H1 (cell line): Measurements from ENCODE around the gene CCDC78. TPM values are rescaled to one million over a fixed set of nuclear protein-coding genes. Genes with fewer than 3 reads are reported as not detected.

ENCODE experiments used
- CTCF ChIA-PET: fragments of 300-600 bp; sonication (Branson Sonifier 250); formaldehyde crosslinking; loops from one replicate; lab custom pipeline; 2021; ENCODE audit not compliant: partially characterized antibody; lab: Charles Lee
- POLR2A ChIA-PET: fragments of 300-600 bp; sonication (Branson Sonifier 250); formaldehyde crosslinking; loops from one replicate; lab custom pipeline; 2021; ENCODE audit warnings: inconsistent platforms; ENCODE audit not compliant: partially characterized antibody; lab: Charles Lee
- DNase-seq, 2 experiments: peaks; one replicate each; pipeline versions ENCODE4 v3.0.0 to v3.0.0-alpha.2; 2010 to 2022; ENCODE audit warnings: low spot score in 2 of 2, low read depth in 1 of 2, mixed read lengths in 1 of 2
- FAIRE-seq: peaks from 2 replicates; lab custom pipeline; 2011; peaks lifted over from hg19 to GRCh38; lab: Jason Lieb, UNC
- H2AFZ ChIP-seq: 2 replicates; pipeline ENCODE4 v1.8.1; 2012; ENCODE audit warnings: low read length, inconsistent platforms
- H2AK5ac ChIP-seq: 2 replicates; pipeline ENCODE4 v1.6.1; 2013; ENCODE audit warnings: low read depth, low read length
- H2BK120ac ChIP-seq: replicated peaks from 2 replicates; pipeline ENCODE3; 2013; ENCODE audit warnings: low read depth, low read length, inconsistent platforms
- H2BK12ac ChIP-seq: 2 replicates; pipeline ENCODE4 v1.6.1; 2013; ENCODE audit warnings: low read depth, low read length
- H2BK15ac ChIP-seq: 2 replicates; pipeline ENCODE4 v1.6.1; 2013; ENCODE audit warnings: low read length
- H2BK20ac ChIP-seq: 2 replicates; pipeline ENCODE4 v1.6.1; 2013; ENCODE audit warnings: low read length
- H2BK5ac ChIP-seq: 2 replicates; pipeline ENCODE4 v1.6.1; 2013; ENCODE audit warnings: low read depth, low read length
- H3K14ac ChIP-seq: 2 replicates; pipeline ENCODE4 v1.6.1; 2013; ENCODE audit warnings: inconsistent platforms; ENCODE audit not compliant: insufficient read length
- H3K18ac ChIP-seq: 2 replicates; pipeline ENCODE4 v1.6.1; 2013; ENCODE audit warnings: low read length; ENCODE audit errors: extremely low read depth
- H3K23ac ChIP-seq: 2 replicates; pipeline ENCODE4 v1.6.1; 2013; ENCODE audit warnings: inconsistent platforms; ENCODE audit not compliant: insufficient read length
- H3K23me2 ChIP-seq: 2 replicates; pipeline ENCODE4 v1.6.1; 2013; ENCODE audit warnings: low read depth, low read length
- H3K27ac ChIP-seq: 2 replicates; pipeline ENCODE4 v1.6.1; 2011; ENCODE audit warnings: low read depth, low read length, inconsistent platforms
- H3K27me3 ChIP-seq, 4 experiments: replicated peaks in 1 of 4; 1 replicate in 1 of 4; 2 replicates in 3 of 4; pipeline versions ENCODE4 v1.6.1 to v1.8.1; 2011 to 2013; ENCODE audit warnings: low read length in 3 of 4, mild to moderate bottlenecking in 3 of 4, inconsistent platforms in 2 of 4, mixed read lengths in 2 of 4, moderate library complexity in 1 of 4; ENCODE audit not compliant: control insufficient read depth in 3 of 4, insufficient read depth in 3 of 4; ENCODE audit errors: extremely low read depth in 1 of 4
- H3K36me3 ChIP-seq, 4 experiments: 2 replicates each; pipeline versions ENCODE4 v1.6.1 to v1.8.1; 2011 to 2013; ENCODE audit warnings: mild to moderate bottlenecking in 4 of 4, low read length in 3 of 4, moderate library complexity in 2 of 4, control low read depth in 1 of 4, inconsistent platforms in 1 of 4; ENCODE audit not compliant: insufficient read depth in 4 of 4, control insufficient read depth in 2 of 4
- H3K4ac ChIP-seq: replicated peaks from 2 replicates; pipeline ENCODE3; 2013; ENCODE audit warnings: low read length, low read depth, mixed read lengths, inconsistent platforms; ENCODE audit not compliant: insufficient read length
- H3K4me1 ChIP-seq, 4 experiments: replicated peaks in 1 of 4; 1 replicate in 1 of 4; 2 replicates in 3 of 4; pipeline versions ENCODE4 v1.6.1 to v1.8.1; 2011 to 2013; ENCODE audit warnings: low read length in 3 of 4, inconsistent platforms in 2 of 4, mixed read lengths in 1 of 4; ENCODE audit not compliant: insufficient read depth in 4 of 4, control insufficient read depth in 3 of 4
- H3K4me2 ChIP-seq, 2 experiments: 2 replicates each; pipeline versions ENCODE4 v1.6.1 to v1.8.1; 2011 to 2013; ENCODE audit warnings: low read depth in 2 of 2, low read length in 2 of 2, control low read depth in 1 of 2, inconsistent platforms in 1 of 2, mild to moderate bottlenecking in 1 of 2; ENCODE audit not compliant: insufficient read depth in 1 of 2
- H3K4me3 ChIP-seq, 4 experiments: fragments of 200-600, 300-600 bp in 1 of 4; sonication (generic), shearing (Covaris generic), sonication (Bioruptor Twin) in 1 of 4; 2 replicates each; pipeline versions ENCODE4 v1.5.1 to v1.8.1; 2011 to 2016; ENCODE audit warnings: low read length in 4 of 4, low read depth in 3 of 4, control low read depth in 2 of 4, inconsistent platforms in 2 of 4, mild to moderate bottlenecking in 2 of 4, mixed read lengths in 1 of 4, moderate library complexity in 1 of 4; ENCODE audit not compliant: insufficient read depth in 2 of 4; ENCODE audit errors: extremely low read depth in 1 of 4
- H3K56ac ChIP-seq: replicated peaks from 2 replicates; pipeline ENCODE3; 2013; ENCODE audit warnings: low read depth, mild to moderate bottlenecking, mixed read lengths, low read length, inconsistent platforms; ENCODE audit not compliant: insufficient read length
- H3K79me1 ChIP-seq: 2 replicates; pipeline ENCODE4 v1.6.1; 2013; ENCODE audit warnings: low read depth, low read length, control low read depth
- H3K79me2 ChIP-seq, 2 experiments: 2 replicates each; pipeline versions ENCODE4 v1.6.1 to v1.8.1; 2012 to 2013; ENCODE audit warnings: low read length in 2 of 2, mild to moderate bottlenecking in 2 of 2, inconsistent platforms in 1 of 2; ENCODE audit not compliant: insufficient read depth in 2 of 2, control insufficient read depth in 1 of 2
- H3K9ac ChIP-seq, 4 experiments: replicated peaks in 1 of 4; 1 replicate in 1 of 4; 2 replicates in 3 of 4; pipeline versions ENCODE4 v1.6.1 to v1.8.1; 2011 to 2013; ENCODE audit warnings: low read depth in 3 of 4, low read length in 3 of 4, control low read depth in 2 of 4, mild to moderate bottlenecking in 2 of 4, moderate library complexity in 2 of 4, inconsistent platforms in 1 of 4; ENCODE audit errors: extremely low read depth in 1 of 4
- H3K9me3 ChIP-seq, 2 experiments: 2 replicates each; pipeline versions ENCODE4 v1.6.1 to v1.8.1; 2012 to 2013; ENCODE audit warnings: mild to moderate bottlenecking in 2 of 2, moderate library complexity in 2 of 2, control low read depth in 1 of 2, inconsistent platforms in 1 of 2, low read depth in 1 of 2, low read length in 1 of 2, mixed read lengths in 1 of 2; ENCODE audit not compliant: insufficient read depth in 2 of 2
- H4K20me1 ChIP-seq, 2 experiments: replicated peaks in 1 of 2; 2 replicates each; pipeline versions ENCODE3 to v1.8.1; 2011 to 2013; ENCODE audit warnings: inconsistent platforms in 2 of 2, low read length in 2 of 2, mild to moderate bottlenecking in 1 of 2; ENCODE audit not compliant: insufficient read depth in 2 of 2, control insufficient read depth in 1 of 2
- H4K5ac ChIP-seq: 2 replicates; pipeline ENCODE4 v1.6.1; 2013; ENCODE audit warnings: low read length, low read depth, mixed read lengths, inconsistent platforms; ENCODE audit not compliant: insufficient read length
- H4K8ac ChIP-seq: 2 replicates; pipeline ENCODE4 v1.8.0; 2013; ENCODE audit warnings: mild to moderate bottlenecking, moderate library complexity, low read length, inconsistent platforms; ENCODE audit not compliant: insufficient read depth; ENCODE audit errors: extremely low read depth
- H4K91ac ChIP-seq: replicated peaks from 2 replicates; pipeline ENCODE3; 2013; ENCODE audit warnings: low read length, mixed read lengths, inconsistent platforms; ENCODE audit not compliant: insufficient read length
- BCL11A ChIP-seq, 2 experiments: IDR thresholded peaks; one replicate each; pipeline ENCODE4 v1.6.1; 2011; ENCODE audit warnings: low read depth in 2 of 2, low read length in 2 of 2, mild to moderate bottlenecking in 2 of 2
- BRCA1 ChIP-seq: IDR thresholded peaks from 2 replicates; pipeline ENCODE4 v1.6.1; 2012; ENCODE audit warnings: low read depth, low read length, improper control_type of control experiment
- CEBPB ChIP-seq: IDR thresholded peaks from 2 replicates; pipeline ENCODE4 v1.6.1; 2012; ENCODE audit warnings: low read depth, low read length
- CREB1 ChIP-seq: IDR thresholded peaks from 2 replicates; pipeline ENCODE4 v1.6.1; 2012; ENCODE audit warnings: inconsistent platforms
- CTBP2 ChIP-seq: IDR thresholded peaks from 2 replicates; pipeline ENCODE4 v1.7.0; 2011; ENCODE audit warnings: borderline replicate concordance, mild to moderate bottlenecking, moderate library complexity, mixed read lengths, low read length; ENCODE audit not compliant: insufficient read depth, insufficient read length
- FOSL1 ChIP-seq: IDR thresholded peaks from 2 replicates; pipeline ENCODE4 v1.6.1; 2011; ENCODE audit warnings: mild to moderate bottlenecking, low read depth, low read length, moderate library complexity; ENCODE audit not compliant: insufficient read depth
- KDM1A ChIP-seq: fragments of 200-600, 300-600 bp; sonication (generic); IDR thresholded peaks from 2 replicates; pipeline ENCODE4 v1.7.1; 2016; ENCODE audit warnings: mild to moderate bottlenecking, low read length, borderline replicate concordance
- POU5F1 ChIP-seq: IDR thresholded peaks from 2 replicates; pipeline ENCODE4 v1.6.1; 2011; ENCODE audit warnings: low read depth, mild to moderate bottlenecking, low read length, moderate library complexity
- RBBP5 ChIP-seq: IDR thresholded peaks from 2 replicates; pipeline ENCODE4 v1.7.1; 2012; ENCODE audit warnings: low read depth, mild to moderate bottlenecking, inconsistent platforms, low read length, moderate library complexity, borderline replicate concordance
- SP4 ChIP-seq: IDR thresholded peaks from 2 replicates; pipeline ENCODE4 v1.6.1; 2012; ENCODE audit warnings: low read length, inconsistent platforms
- YY1 ChIP-seq: IDR thresholded peaks from 2 replicates; pipeline ENCODE4 v1.6.1; 2011; ENCODE audit warnings: low read depth, mild to moderate bottlenecking, low read length
- WGBS, 2 experiments: shearing (Covaris generic) in 1 of 2; methylation state at CpG; one replicate each; pipeline versions ENCODE4 v1.1.6 to v1.1.7; 2013 to 2015; ENCODE audit warnings: low lambda C conversion rate in 2 of 2, mixed read lengths in 2 of 2, inconsistent platforms in 1 of 2, low coverage in 1 of 2, missing lambda C conversion rate in 1 of 2; ENCODE audit not compliant: insufficient replicate concordance in 2 of 2, insufficient coverage in 1 of 2, insufficient read length in 1 of 2; ENCODE audit errors: extremely low coverage in 1 of 2, missing lambda C conversion rate in 1 of 2; 5-methylcytosine and 5-hydroxymethylcytosine counted together
- polyA plus RNA-seq, 7 experiments: library from polyadenylated mRNA; depleted of rRNA in 3 of 7; stranded (reverse) in 5 of 7; unstranded in 2 of 7; fragments of >200 nt in 5 of 7; fragments of 200-250 nt in 2 of 7; gene quantifications; 1 replicate in 5 of 7; 2 replicates in 1 of 7; 4 replicates in 1 of 7; pipeline versions ENCODE4 v1.2.1 to v1.2.3, GENCODE V29; 2011 to 2013; ENCODE audit warnings: missing spikeins in 2 of 7, mixed read lengths in 2 of 7
- total RNA-seq: library from RNA; stranded (reverse); fragmentation: NEBNext Ultra II Directional; extraction: Animal tissue kit (Norgen Biotek cat#: 25700); gene quantifications from 2 replicates; pipeline ENCODE4 v1.2.1, GENCODE V29; 2021

The CCDC78 gene
- total and polyA plus RNA-seq, 2 of the 8 experiments (the other 6 are each of a cell fraction or from before 2014, with no cell fraction given) = 7.1 to 8.5 TPM

- H3K79me1 ChIP-seq = peaks cover 6% of the 10 kb centered on the region; the same call in 1 of the 2 replicates
- no peak for FAIRE-seq
- H2BK15ac ChIP-seq = no peak within 1 kb of the TSS
- H4K20me1 ChIP-seq = peaks cover 4 to 26% of the 10 kb centered on the region in 2 experiments
- H3K14ac ChIP-seq = no peak within 1 kb of the TSS
- H3K27me3 ChIP-seq = peaks cover 0 to 2% (median 0%) of the 10 kb centered on the region in 4 experiments; a peak in 2 of 7 replicates
- H3K4ac ChIP-seq = no peak within 1 kb of the TSS
- H3K23ac ChIP-seq = no peak within 1 kb of the TSS
- ChIA-PET CTCF (interaction anchor here (0.9 to 1.8 kb wide), 4 partner anchors 11 to 32 kb away, joined by 3 to 5 read pairs (median 4); partner anchors contain the start of genes WDR24 and WDR90), POLR2A (interaction anchor here (0.6 to 13.3 kb wide), 17 partner anchors 10 to 297 kb away, joined by 3 to 214 read pairs (median 5); partner anchors contain the start of genes ANTKMT, CCDC78, HAGHL and PGAP6)
- H3K36me3 ChIP-seq = peaks cover 4 to 16% (median 13%) of the 10 kb centered on the region in 4 experiments; a peak in 7 of 8 replicates
- peaks cover 0 to 12% of the 10 kb centered on the region in 2 experiments; a peak in 1 of 4 replicates for H3K79me2 ChIP-seq
- H2AFZ ChIP-seq = no peak within 1 kb of the TSS
- no peak within 1 kb of the TSS for H2BK20ac ChIP-seq
- H3K9ac ChIP-seq = peak within 1 kb of the TSS; percentile 13 to 72 (median 64); a peak in 6 of 7 replicates
- peaks cover 17% of the 10 kb centered on the region for H3K23me2 ChIP-seq
- peak within 1 kb of the TSS; percentile 32 for H3K18ac ChIP-seq
- H2BK5ac ChIP-seq = peak within 1 kb of the TSS; percentile 49; the same call in 1 of the 2 replicates
- peak within 1 kb of the TSS; percentile 74 for H4K91ac ChIP-seq
- no peak within 1 kb of the TSS for H2BK120ac ChIP-seq
- H3K4me2 ChIP-seq = peak within 1 kb of the TSS; percentile 74 to 92
- H3K4me3 ChIP-seq = peak within 1 kb of the TSS; percentile 72 to 89 (median 80)
- peak within 1 kb of the TSS; percentile 62 for H4K5ac ChIP-seq
- peaks cover 0 to 34% (median 28%) of the 10 kb centered on the region in 4 experiments; a peak in 6 of 7 replicates for H3K4me1 ChIP-seq
- H3K9me3 ChIP-seq = no peaks in the 10 kb centered on the region
- H4K8ac ChIP-seq = peak within 1 kb of the TSS; percentile 82
- DNase-seq = peak; percentile 64 to 95
- peak within 1 kb of the TSS; percentile 59 for H3K56ac ChIP-seq
- H2AK5ac ChIP-seq = no peak within 1 kb of the TSS
- peak within 1 kb of the TSS; percentile 84; the same call in 1 of the 2 replicates for H2BK12ac ChIP-seq
- H3K27ac ChIP-seq = peak within 1 kb of the TSS; percentile 72
- WGBS, 2 experiments = 4% methylated on average over 25 of the region's 91 CpGs; no CpG with 5 or more reads in 1 of the 2 experiments
- TF ChIP-seq SP4 (no peak), POU5F1 (no peak), KDM1A (0 out of 2 replicates have a peak, but pooled peaks have one; percentile 10), FOSL1 (no peak), CEBPB (no peak), CTBP2 (no peak), RBBP5 (peak; percentile 87; the same call in 1 of the 2 replicates), CREB1 (no peak; the same call in 1 of the 2 replicates), BRCA1 (no peak), YY1 (no peak), BCL11A (IDR thresholded peaks at IDR 0.05; ENCODE audit: low read depth in 2 of 2, low read length in 2 of 2) (no peak)
Observed at GRCh38 chr16:679814-680624, 46.2 kb downstream of the CCDC78 start, which contains the start of gene STUB1. Gene STUB1 (plus strand): TSS chr16:680410. CDS start chr16:680526, 116 bp downstream.
